ENCODE data around the gene OSBPL10. TPM values are rescaled to one million over a fixed set of nuclear protein-coding genes. Genes with fewer than 3 reads are reported as not detected.

OSBPL10 gene
- total RNA-seq, 1 donor from 2014 or later: 52.7 TPM

- Histone ChIP-seq H2AFZ (ENCODE audit: low read depth, low read length) (no peak overlapping the region), H3K79me2 (ENCODE audit: insufficient read depth, low read length) (no peaks in the 10 kb centered on the region), H3K9ac (ENCODE audit: low read length) (no peak overlapping the region), H3K9me3 (ENCODE audit: insufficient read depth, low read depth, low read length) (no peaks in the 10 kb centered on the region), H4K20me1 (ENCODE audit: insufficient read depth, low read length) (peaks cover 2% of the 10 kb centered on the region), H3K4me1 (ENCODE audit: insufficient read depth, low read length) (no peaks in the 10 kb centered on the region), H3K36me3 (ENCODE audit: insufficient read depth, low read length) (no peaks in the 10 kb centered on the region), H3K27me3 (ENCODE audit: insufficient read depth, low read length) (no peaks in the 10 kb centered on the region), H3K27ac (ENCODE audit: low read depth, low read length) (no peak overlapping the region), H3K4me2 (ENCODE audit: low read length) (no peak overlapping the region), H3K4me3 (ENCODE audit: insufficient read depth, low read depth, low read length) (no peak overlapping the region)
- no peak for TF ChIP-seq EZH2 (IDR thresholded peaks at IDR 0.05; ENCODE audit: insufficient read depth, low read length)
- no peak for TF ChIP-seq CTCF (IDR thresholded peaks at IDR 0.05; ENCODE audit: insufficient read depth, low read depth, low read length)
- H3K9me3 Mint-ChIP-seq (ENCODE audit: unreplicated experiment): no peaks in the 10 kb centered on the region
- no peaks in the 10 kb centered on the region for H3K36me3 Mint-ChIP-seq (ENCODE audit: low read depth, unreplicated experiment)
- no peak overlapping the region for H3K4me3 Mint-ChIP-seq (ENCODE audit: unreplicated experiment)
- FAIRE-seq: no peak
- no peak for DNase-seq (ENCODE audit: low read depth)
- no peak overlapping the region for H3K27ac Mint-ChIP-seq (ENCODE audit: unreplicated experiment)
- H3K27me3 Mint-ChIP-seq (ENCODE audit: low read depth, unreplicated experiment): no peaks in the 10 kb centered on the region
- H3K4me1 Mint-ChIP-seq (ENCODE audit: low read depth, unreplicated experiment): peaks cover 7% of the 10 kb centered on the region
These were observed 220.4 kb downstream of the OSBPL10 start for GRCh38 chr3:31760654-31761053.

- Mint-ChIP-seq H3K9me3 (ENCODE audit: unreplicated experiment) (no peaks in the 10 kb centered on the region), H3K36me3 (ENCODE audit: low read depth, unreplicated experiment) (peaks cover 2% of the 10 kb centered on the region), H3K4me3 (ENCODE audit: unreplicated experiment) (no peak overlapping the region), H3K27me3 (ENCODE audit: low read depth, unreplicated experiment) (no peaks in the 10 kb centered on the region), H3K27ac (ENCODE audit: unreplicated experiment) (no peak overlapping the region), H3K4me1 (ENCODE audit: low read depth, unreplicated experiment) (peaks cover 7% of the 10 kb centered on the region)
- no peaks in the 10 kb centered on the region for H3K79me2 ChIP-seq (ENCODE audit: insufficient read depth, low read length)
- H2AFZ ChIP-seq (ENCODE audit: low read depth, low read length): no peak overlapping the region
- H3K36me3 ChIP-seq (ENCODE audit: insufficient read depth, low read length): no peaks in the 10 kb centered on the region
- DNase-seq (ENCODE audit: low read depth) (no peak), FAIRE-seq (no peak)
- no peak overlapping the region for H3K4me2 ChIP-seq (ENCODE audit: low read length)
- H3K27ac ChIP-seq (ENCODE audit: low read depth, low read length): no peak overlapping the region
- no peaks in the 10 kb centered on the region for H3K4me1 ChIP-seq (ENCODE audit: insufficient read depth, low read length)
- no peaks in the 10 kb centered on the region for H4K20me1 ChIP-seq (ENCODE audit: insufficient read depth, low read length)
- no peaks in the 10 kb centered on the region for H3K27me3 ChIP-seq (ENCODE audit: insufficient read depth, low read length)
- no peak overlapping the region for H3K4me3 ChIP-seq (ENCODE audit: insufficient read depth, low read depth, low read length)
- no peak for TF ChIP-seq CTCF (IDR thresholded peaks at IDR 0.05; ENCODE audit: insufficient read depth, low read depth, low read length)
- no peak for TF ChIP-seq EZH2 (IDR thresholded peaks at IDR 0.05; ENCODE audit: insufficient read depth, low read length)
- H3K9ac ChIP-seq (ENCODE audit: low read length): no peak overlapping the region
- no peaks in the 10 kb centered on the region for H3K9me3 ChIP-seq (ENCODE audit: insufficient read depth, low read depth, low read length)
These were observed 222.6 kb downstream of the OSBPL10 start for GRCh38 chr3:31758322-31758965.

GRCh38 chr3:31755926-31756658, 225.0 kb downstream of the OSBPL10 start:
- H3K27ac ChIP-seq (ENCODE audit: low read depth, low read length): no peak overlapping the region
- no peak overlapping the region for H3K4me2 ChIP-seq (ENCODE audit: low read length)
- H3K9me3 ChIP-seq (ENCODE audit: insufficient read depth, low read depth, low read length): no peaks in the 10 kb centered on the region
- FAIRE-seq (no peak), DNase-seq (ENCODE audit: low read depth) (no peak)
- no peak overlapping the region for H3K4me3 ChIP-seq (ENCODE audit: insufficient read depth, low read depth, low read length)
- no peaks in the 10 kb centered on the region for H4K20me1 ChIP-seq (ENCODE audit: insufficient read depth, low read length)
- Mint-ChIP-seq H3K4me1 (ENCODE audit: low read depth, unreplicated experiment) (no peaks in the 10 kb centered on the region), H3K36me3 (ENCODE audit: low read depth, unreplicated experiment) (peaks cover 2% of the 10 kb centered on the region), H3K9me3 (ENCODE audit: unreplicated experiment) (no peaks in the 10 kb centered on the region), H3K4me3 (ENCODE audit: unreplicated experiment) (no peak overlapping the region), H3K27me3 (ENCODE audit: low read depth, unreplicated experiment) (no peaks in the 10 kb centered on the region), H3K27ac (ENCODE audit: unreplicated experiment) (no peak overlapping the region)
- no peak overlapping the region for H2AFZ ChIP-seq (ENCODE audit: low read depth, low read length)
- no peaks in the 10 kb centered on the region for H3K27me3 ChIP-seq (ENCODE audit: insufficient read depth, low read length)
- no peak overlapping the region for H3K9ac ChIP-seq (ENCODE audit: low read length)
- no peaks in the 10 kb centered on the region for H3K79me2 ChIP-seq (ENCODE audit: insufficient read depth, low read length)
- H3K4me1 ChIP-seq (ENCODE audit: insufficient read depth, low read length): no peaks in the 10 kb centered on the region
- TF ChIP-seq CTCF (IDR thresholded peaks at IDR 0.05; ENCODE audit: insufficient read depth, low read depth, low read length) (no peak), EZH2 (IDR thresholded peaks at IDR 0.05; ENCODE audit: insufficient read depth, low read length) (no peak)
- H3K36me3 ChIP-seq (ENCODE audit: insufficient read depth, low read length): no peaks in the 10 kb centered on the region

All from astrocyte (in vitro differentiated cells and primary cell).